H1 (cell line): ENCODE measurements around the gene ARHGAP24. TPM values are rescaled to one million over a fixed set of nuclear protein-coding genes. Genes with fewer than 3 reads are reported as not detected.

ENCODE experiments used
- CTBP2 ChIP-seq: IDR thresholded peaks from 2 replicates; pipeline ENCODE4 v1.7.0; 2011; ENCODE audit warnings: borderline replicate concordance, mild to moderate bottlenecking, moderate library complexity, mixed read lengths, low read length; ENCODE audit not compliant: insufficient read depth, insufficient read length
- polyA plus RNA-seq, 7 experiments: library from polyadenylated mRNA; depleted of rRNA in 3 of 7; stranded (reverse) in 5 of 7; unstranded in 2 of 7; fragments of >200 nt in 5 of 7; fragments of 200-250 nt in 2 of 7; gene quantifications; 1 replicate in 5 of 7; 2 replicates in 1 of 7; 4 replicates in 1 of 7; pipeline versions ENCODE4 v1.2.1 to v1.2.3, GENCODE V29; 2011 to 2013; ENCODE audit warnings: missing spikeins in 2 of 7, mixed read lengths in 2 of 7
- total RNA-seq: library from RNA; stranded (reverse); fragmentation: NEBNext Ultra II Directional; extraction: Animal tissue kit (Norgen Biotek cat#: 25700); gene quantifications from 2 replicates; pipeline ENCODE4 v1.2.1, GENCODE V29; 2021

ARHGAP24 gene
- total and polyA plus RNA-seq, 2 of the 8 experiments (the other 6 are each of a cell fraction or from before 2014, with no cell fraction given) = 0.08 to 0.50 TPM

- no peak for TF ChIP-seq CTBP2
Measured at GRCh38 chr4:85555206-85555605, 80.3 kb downstream of the ARHGAP24 start (continued).
